HG03575 (cell line): ENCODE measurements around the gene MCRS1.

Source experiments
- ATAC-seq: cut with Tn5 transposase; IDR thresholded peaks from one replicate; pipeline ENCODE4 v1.9.1; 2021; ENCODE audit not compliant: unreplicated experiment, insufficient number of reproducible peaks, low FRiP score; ENCODE audit errors: extremely low read depth

MCRS1 gene

DNA sequence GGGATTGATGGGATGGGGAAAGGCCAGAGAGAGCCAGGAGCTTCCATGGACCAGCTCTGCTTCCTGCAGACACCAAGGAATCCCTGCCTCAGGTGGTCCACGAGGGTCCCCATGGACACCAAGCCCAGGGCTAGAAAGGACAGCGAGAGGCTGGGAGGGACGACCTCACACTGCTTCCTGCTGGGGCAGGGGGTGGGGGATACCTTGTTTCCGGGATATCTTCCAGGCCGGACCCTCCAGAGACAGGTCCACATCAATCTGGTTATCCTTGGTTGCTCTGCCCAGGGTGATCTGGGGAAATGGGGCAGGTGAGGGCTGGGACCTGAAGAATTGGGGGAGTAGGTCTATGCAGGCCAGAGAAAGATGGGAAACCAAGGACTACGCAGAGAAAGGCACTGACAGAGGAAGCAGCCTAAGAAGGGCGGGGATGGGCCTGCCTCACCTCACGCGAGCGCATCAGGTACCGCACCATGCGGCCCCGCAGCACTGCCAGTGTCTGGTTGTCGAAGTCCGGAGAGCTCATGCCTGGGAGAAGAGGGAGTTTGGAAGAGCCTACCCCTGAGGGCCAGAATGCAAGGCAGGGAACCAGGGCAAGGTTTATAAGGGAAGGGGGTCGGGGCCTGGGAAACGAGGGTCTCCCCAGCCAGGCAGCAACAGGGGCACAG is 8.8 kb downstream of the MCRS1 start:
- no peak for ATAC-seq

DNA sequence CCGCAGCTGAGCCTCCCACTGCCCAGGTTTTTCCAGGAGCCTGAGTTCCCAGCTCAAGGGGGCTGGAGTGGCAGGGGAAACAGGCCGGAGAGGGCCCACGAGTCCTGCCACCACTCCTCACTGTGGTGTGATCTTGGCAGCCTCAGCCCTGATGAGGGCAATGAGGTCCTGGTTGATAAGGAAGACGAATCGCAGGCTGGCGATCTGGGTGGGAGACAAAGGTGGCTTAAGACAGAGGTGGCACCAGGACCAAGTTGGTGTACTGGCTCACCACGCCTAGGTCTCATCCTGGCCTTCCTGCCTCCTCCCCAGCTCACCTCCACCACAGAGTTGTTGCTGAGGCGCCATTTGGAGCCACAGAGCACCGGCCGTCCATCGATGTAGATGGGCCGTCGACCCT is 9.4 kb downstream of the MCRS1 start:
- no peak for ATAC-seq

DNA sequence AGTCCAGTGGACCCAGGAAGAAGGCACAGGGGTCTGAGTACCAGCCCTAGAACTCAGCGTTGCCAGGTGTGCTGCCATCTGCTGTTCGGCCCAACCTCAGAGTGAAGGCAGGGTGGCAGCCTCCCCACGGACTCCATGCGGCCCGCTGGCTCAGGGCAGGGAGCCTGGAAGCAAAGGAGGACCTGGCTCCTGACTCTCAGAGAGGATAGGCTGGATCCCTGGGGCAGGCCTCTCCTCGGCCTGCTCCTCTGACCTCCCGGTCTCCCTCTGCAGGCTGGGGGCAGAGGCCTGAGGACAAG is 10.1 kb downstream of the MCRS1 start:
- ATAC-seq: no peak

DNA sequence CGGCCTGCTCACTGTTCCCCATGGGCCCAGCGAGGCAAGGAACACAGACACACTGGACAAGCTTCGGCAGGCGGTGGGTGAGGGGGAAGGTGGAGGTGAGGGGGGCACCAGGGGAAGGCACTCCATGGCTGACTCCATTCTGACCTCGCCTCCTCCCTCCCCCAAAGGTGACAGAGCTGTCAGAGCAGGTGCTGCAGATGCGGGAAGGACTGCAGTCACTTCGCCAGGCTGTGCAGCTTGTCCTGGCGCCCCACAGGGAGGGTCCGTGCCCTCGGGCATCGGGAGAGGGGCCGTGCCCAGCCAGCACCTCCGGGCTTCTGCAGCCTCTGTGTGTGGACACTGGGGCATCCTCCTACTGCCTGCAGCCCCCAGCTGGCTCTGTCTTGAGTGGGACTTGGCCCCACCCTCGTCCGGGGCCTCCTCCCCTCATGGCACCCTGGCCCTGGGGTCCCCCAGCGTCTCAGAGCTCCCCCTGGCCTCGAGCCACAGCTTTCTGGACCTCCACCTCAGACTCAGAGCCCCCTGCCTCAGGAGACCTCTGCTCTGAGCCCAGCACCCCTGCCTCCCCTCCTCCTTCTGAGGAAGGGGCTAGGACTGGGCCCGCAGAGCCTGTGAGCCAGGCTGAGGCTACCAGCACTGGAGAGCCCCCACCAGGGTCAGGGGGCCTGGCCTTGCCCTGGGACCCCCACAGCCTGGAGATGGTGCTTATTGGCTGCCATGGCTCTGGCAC is 10.6 kb downstream of the MCRS1 start:
- no peak for ATAC-seq

DNA sequence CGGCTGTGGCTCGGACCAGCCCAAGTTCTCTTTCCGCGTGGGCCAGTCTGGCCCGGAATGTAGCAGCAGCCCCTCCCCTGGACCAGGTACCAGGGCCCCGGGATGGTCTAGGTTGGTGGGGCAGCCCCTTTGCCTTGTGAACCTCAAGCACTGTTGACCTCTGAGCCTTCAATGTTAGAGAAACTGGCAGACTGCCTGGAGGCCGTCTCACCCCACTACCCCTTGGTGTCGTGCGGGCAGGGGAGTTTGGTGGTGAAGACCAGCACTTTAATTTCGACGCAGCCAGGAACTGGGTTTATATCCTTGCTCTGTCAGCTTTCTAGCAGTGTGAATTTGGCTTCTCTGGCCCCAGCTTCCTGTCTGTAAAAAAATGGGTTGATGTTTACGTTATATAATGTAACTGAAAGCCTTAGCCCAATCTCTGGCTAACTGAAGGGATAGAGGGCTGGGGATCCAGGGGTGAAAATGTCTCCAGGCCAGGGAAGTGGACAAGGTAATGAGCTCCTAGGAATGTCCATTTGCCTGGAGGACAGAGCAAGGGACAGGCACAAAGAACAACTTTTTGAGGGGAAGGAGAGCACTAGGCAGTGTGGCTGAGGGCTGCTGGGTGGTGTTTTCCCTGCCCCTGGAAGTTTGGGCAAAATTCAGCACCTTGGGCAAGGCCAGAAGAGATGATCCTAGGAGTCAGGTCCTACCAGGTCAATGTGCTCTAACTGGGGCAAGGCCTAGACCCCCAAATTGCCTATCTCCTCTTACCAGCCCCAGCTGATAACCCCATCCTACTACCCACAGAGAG is 11.4 kb downstream of the MCRS1 start:
- ATAC-seq: no peak

DNA sequence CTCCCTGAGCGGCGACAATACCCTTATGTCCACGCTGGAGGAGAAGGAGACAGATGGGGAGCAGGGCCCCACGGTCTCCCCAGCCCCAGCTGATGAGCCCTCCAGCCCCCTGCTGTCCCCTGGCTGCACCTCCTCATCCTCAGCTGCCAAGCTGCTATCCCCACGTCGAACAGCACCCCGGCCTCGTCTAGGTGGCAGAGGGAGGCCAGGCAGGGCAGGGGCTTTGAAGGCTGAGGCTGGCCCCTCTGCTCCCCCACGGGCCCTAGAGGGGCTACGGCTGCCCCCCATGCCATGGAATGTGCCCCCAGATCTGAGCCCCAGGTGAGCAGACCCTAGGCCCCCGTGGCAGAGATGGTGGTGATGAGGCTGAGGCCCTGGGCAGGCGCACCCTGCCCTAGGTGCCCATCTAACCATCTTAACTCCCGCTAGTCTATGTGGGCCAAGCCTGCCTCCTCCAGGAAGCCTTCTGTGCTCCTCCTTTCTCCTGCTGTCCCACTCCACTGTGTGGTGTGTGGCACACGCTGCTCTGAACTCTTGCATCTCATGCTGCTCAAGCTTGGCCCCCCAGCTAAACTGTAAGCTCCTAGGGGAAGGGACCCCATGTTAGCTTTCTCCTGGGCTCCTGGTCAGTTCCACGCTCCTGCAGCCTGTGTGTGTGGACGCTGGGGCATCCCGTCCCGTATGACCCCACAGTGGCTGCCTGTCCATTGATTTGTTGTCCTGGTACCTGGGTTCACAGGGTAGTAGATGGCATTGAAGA is 12.1 kb downstream of the MCRS1 start:
- ATAC-seq: no peak

DNA sequence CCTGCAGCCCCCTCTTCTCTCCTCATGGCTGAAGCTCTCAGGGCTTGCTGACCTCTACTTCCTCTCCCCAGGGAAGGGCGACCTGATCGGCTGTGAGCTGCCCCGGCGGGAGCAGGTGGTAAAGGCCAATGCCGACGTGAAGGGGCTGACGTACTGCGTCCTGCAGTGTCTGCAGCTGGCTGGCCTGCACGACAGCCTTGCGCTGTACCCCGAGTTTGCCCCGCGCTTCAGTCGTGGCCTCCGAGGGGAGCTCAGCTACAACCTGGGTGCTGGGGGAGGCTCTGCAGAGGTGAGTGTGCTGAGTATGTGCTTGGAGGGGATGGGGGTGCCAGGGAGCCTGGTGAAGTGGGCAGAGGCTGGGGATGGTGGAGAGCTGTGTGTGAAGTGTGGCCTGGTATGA is 13.7 kb downstream of the MCRS1 start:
- ATAC-seq: no peak

DNA sequence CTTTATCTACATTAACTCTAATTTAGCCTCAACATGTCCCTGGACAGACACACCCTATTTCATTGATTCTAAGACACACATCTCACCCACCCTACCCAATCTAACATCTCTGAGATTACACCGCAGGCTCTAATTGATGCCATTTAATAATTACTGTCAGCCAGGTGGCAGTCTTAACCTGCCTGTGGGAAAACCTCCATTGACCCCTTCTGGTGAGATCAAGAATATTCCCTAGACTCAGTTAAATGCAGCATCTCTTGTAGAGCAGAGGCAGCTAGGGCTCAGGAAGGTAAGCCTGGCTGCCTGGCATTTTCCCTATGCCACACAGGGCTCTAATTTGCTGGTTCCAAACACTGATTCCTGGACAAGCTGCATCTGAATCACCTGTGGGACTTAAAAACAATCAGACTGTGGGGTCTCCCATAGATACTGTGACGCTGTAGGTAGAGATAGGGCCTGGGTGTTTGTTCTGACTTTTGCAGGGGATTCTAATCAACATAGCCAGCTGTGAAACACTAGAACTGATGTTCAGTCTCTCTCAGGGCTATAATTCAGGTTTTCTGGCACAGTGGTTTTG is 14.3 kb downstream of the MCRS1 start:
- ATAC-seq: no peak

DNA sequence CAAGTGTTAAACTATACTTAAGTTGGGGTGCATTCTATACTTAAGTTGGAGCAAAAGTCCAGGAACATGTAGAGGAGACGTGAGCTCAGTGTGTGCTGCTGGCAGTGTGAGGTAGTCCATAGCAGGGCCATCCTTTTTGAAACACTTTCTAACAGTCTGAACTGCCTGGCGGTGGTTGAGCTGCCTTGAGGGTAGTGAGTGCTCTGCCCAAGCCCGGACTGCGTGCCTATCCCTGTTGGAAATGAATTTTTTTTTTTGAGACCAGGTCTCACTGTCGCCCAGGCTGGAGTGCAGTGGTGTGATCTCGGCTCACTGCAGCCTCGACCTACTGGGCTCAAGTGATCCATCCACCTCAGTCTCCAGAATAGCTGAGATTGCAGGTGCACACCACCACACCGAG is 15.0 kb downstream of the MCRS1 start:
- no peak for ATAC-seq

DNA sequence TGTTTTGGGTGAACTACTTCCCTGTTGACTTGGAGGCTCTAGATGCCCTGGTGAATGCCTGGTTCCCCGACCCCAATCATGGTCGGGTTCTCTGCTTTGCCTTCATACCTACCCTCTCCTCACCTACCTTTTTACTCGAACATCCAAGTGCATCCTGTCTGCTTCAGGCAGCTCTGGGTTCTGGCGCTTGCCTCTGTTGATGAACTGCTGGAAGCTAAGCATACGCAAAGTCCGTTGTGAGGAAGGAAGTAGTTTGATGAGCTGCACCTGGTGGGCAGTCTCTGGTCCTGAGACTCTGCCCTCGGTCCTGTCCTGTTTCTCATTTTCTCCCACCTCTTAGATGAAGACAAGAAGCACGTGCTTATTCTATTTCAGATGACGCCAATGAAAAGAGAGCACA is 15.5 kb downstream of the MCRS1 start:
- ATAC-seq: no peak

DNA sequence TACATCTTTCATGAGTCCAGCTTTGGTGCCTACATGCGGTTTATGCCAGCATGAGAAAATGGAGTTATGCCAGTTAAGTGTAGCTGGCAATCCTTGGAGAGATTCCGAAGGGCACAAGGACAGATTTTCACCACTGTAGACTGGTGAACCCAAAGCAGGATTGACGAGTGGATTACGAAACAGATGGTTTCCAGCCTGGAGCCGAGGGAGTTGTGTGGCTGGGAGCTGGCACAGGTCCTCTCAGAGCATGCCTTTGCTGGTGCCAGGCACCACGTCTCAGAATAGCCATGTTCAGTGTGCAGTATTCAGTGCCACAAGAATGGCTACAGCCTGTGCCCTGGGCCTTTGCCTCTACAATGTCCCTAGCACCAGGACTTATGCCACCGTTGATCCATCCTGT is 15.9 kb downstream of the MCRS1 start:
- no peak for ATAC-seq

DNA sequence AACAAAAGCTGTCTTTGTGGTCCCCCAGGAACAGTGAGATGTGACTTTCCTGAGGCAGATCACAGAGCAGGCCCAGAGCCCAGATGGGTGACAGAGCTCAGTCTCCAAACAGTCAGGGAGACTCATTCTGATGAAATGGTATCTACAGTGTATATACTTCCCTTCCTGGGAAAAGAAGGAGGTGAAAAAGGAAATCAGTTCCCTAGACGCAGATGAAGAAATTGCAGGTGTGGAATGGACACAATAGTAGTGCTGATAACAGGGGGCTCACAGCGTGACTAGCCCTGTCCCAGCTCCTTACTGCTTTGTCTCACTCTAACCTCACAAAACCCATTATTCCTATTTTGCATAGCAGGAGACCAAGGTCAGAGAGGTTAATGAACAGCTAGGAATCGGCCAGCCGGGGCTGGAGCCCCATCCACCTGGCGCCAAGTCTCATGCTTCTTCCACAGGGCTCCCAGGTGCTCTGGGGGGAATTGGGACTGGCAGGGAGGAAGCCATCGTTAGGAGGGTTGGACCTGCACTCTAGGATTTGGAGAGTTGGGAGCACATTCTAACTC is 17.2 kb downstream of the MCRS1 start:
- no peak for ATAC-seq

DNA sequence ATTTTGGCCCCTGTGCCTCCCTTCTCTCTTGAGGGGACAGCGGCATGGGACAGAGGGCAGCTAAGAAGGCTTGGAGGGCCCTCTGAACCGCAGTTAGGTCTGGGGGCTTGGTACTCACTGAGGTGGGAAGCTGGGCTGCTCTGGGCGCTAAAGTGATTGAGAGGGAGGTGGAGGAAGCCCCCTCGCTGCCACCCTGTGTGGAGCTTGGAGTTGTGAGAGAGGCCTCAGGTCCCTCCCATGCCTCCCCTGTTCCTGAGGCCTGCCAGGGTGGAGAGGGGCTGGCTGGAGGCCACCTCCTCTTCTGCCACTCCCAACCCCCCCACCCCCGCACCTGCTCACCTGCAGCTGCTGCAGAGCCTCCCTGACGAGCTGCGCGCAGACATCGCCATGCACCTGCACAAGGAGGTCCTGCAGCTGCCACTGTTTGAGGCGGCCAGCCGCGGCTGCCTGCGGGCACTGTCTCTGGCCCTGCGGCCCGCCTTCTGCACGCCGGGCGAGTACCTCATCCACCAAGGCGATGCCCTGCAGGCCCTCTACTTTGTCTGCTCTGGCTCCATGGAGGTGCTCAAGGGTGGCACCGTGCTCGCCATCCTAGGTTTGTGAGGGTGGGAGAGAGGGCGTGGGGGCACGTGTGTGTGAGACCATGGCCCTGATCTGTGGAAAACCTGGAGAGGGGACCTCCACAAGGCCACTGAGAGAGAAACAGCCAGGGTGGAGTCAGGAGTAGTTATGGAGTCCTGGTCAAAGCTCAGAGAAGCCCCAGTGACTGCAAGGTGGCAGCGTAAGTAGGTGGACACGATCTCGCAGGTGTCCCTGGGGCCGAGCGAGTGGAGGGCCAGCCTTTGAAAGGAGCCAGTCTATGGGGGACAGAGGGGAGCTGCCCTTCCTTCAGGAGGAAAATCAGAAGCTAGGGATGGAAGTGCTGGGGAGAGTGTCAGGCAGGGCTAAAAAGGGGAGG is 17.9 kb downstream of the MCRS1 start:
- no peak for ATAC-seq

DNA sequence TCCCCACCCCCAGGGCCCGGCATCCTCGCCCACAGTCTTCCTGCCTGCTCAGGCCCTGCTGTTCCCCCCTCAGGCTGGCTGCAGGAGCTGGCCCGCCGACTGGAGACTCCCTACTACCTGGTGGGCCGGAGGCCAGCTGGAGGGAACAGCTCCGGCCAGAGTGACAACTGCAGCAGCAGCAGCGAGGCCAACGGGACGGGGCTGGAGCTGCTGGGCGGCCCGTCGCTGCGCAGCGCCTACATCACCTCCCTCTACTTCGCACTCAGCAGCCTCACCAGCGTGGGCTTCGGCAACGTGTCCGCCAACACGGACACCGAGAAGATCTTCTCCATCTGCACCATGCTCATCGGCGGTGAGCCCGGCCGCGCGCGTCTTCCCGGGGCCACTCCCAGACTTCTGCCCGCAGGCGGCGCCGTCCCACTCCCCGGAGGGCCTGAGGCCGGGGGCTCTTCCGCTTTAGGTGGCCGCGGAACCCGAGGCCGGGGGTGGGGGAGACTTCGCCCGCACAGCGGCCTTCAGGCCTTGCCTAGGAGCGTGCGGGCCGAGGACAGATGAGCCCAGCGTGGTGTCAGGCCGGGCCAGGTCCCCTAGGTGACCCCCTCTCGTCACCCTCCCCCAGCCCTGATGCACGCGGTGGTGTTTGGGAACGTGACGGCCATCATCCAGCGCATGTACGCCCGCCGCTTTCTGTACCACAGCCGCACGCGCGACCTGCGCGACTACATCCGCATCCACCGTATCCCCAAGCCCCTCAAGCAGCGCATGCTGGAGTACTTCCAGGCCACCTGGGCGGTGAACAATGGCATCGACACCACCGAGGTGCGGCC is 18.9 kb downstream of the MCRS1 start:
- no peak for ATAC-seq

DNA sequence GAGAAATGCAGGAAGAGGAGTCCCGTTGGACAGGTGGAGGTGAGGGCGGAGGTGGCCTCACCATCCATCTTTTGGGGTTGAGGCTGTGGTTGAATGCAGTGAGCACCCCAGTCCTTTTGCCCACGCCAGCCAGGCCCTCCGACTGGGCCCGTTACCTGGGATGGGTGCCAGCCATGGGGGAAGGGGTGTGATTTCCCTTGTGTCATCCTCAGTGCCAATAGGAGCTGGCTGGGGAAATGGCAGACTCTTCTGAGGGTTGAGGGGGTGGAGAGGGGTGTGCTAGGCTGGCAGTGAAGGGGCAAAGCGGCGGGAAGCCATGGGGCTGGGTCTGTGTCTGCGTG is 19.5 kb downstream of the MCRS1 start:
- ATAC-seq: no peak

DNA sequence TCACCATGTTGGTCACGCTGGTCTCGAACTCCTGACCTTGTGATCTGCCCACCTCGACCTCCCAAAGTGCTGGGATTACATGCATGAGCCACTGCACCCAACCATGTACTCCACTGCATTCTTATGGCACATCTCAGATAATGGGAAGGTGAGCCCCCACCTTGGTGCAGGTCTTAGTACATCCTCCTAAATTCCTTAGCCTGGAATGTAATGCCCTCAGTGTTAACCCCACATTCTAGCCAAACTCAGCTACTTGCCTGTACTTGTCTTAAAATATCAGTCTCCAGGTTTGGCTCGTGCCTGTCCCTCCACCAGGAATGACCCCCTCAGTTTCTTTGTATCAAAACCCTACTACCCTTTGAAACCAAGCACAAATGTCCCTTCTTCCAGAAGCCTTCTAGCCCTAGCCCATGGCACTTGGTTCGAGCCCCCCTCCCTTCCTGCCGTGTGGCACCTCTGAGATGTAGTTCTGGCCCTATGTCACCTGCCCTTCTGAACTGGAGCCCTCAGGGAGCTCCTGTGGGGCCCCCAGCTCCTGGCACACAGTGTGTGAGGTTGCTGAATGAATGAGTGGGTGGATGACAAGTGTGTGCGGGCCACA is 20.8 kb downstream of the MCRS1 start:
- ATAC-seq: no peak

DNA sequence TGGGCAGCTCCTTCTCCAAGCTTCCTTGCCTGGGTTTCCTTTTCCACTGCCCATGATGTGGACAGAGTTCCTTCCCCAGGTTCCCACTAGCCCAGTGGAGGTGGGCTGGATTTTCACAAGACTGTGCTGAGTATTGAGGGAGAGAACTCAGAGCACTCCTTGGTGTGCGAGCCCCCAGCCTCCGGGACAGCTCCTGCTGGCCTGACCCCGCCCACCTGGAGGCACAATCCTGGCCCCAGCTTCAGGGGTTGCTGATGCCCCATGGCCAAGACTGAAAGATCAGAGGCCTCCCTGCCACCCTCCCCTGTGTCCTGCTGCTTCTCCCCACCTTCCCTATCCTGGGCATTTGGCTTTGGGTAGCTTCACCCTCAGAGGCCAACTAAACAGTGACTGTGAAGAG is 21.5 kb downstream of the MCRS1 start:
- no peak for ATAC-seq
